GM21529 (cell line): ENCODE results near the gene F2R.
A peak's percentile ranks its signal among the peaks of the same experiment; 100 is the strongest.
"Not testable (repeated sequence)": the region's sequence is repeated elsewhere in the genome, so short reads cannot be mapped to it uniquely, and the experiment has no call there.

Experiments
- ATAC-seq: cut with Tn5 transposase; IDR thresholded peaks from one replicate; pipeline ENCODE4 v1.9.1; 2021; ENCODE audit not compliant: unreplicated experiment

The F2R gene

DNA sequence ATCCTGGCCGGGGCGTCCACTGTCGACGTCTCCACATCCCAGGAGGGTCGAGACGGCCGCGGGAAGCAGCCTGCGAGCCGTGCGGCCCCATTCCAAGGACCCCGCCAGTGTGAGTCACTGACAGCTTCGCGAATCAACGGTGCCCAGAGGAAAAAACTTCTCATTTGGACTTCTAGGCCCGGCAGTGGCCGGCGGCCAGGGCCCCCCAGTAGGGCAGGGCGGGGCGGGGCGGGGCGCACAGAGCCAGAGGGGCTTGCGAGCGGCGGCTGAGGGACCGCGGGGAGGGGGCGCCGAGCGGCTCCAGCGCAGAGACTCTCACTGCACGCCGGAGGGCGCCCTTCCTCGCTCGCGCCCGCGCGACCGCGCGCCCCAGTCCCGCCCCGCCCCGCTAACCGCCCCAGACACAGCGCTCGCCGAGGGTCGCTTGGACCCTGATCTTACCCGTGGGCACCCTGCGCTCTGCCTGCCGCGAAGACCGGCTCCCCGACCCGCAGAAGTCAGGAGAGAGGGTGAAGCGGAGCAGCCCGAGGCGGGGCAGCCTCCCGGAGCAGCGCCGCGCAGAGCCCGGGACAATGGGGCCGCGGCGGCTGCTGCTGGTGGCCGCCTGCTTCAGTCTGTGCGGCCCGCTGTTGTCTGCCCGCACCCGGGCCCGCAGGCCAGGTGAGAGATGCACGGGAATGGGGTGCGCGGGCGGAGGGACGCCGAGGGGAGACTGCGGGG is at the start of gene F2R:
TSS of gene F2R (plus strand) at position 391 of the 720 bp plus-strand sequence. CDS start at position 573, 182 bp downstream.
- peak; percentile 71 for ATAC-seq

DNA sequence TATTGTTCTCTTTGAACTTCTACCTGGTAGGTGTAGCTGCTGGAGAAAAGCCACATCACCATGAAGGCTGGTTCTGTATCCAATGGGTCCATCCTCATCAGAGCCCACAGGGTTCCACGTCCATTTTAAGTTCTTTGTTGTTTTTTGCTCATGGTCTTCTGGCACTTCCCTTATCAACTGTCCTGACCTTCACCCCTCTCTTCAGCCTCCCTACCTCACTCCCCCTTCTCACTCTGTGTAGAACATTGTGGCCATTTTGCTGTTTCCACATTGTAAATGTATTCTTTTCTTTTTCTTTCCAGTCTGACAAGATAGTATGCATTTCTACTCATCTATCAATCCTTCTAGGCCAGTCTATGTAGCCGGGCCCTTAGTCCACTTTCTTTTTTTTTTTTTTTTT is 48.4 kb upstream of the F2R start:
- no peak for ATAC-seq

DNA sequence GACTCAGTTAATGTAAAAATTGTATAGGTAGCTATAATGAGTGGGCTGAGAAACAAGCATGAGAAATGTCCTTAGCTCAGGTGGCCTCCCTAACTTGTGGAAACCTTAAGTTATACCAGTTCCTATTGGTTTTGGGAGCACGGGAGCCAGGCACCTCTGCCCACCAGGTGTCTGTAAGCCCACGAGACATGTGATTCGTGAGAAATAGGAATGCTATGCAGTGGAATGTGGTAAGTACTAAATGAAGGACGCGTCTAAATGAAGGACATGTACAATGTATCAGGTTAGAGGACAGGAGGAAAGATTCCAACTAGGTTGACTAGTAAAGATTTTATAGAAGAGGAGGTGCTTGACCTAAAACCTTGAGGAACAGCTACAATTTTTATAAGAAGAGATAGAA is 46.7 kb upstream of the F2R start:
- no peak for ATAC-seq

- no peak for ATAC-seq
Observed at GRCh38 chr5:76670508-76670907, 45.4 kb upstream of the F2R start.

- no peak for ATAC-seq
Observed at GRCh38 chr5:76672242-76672641, 43.7 kb upstream of the F2R start.

- ATAC-seq = no peak
Observed at GRCh38 chr5:76673125-76673524, 42.8 kb upstream of the F2R start.

DNA sequence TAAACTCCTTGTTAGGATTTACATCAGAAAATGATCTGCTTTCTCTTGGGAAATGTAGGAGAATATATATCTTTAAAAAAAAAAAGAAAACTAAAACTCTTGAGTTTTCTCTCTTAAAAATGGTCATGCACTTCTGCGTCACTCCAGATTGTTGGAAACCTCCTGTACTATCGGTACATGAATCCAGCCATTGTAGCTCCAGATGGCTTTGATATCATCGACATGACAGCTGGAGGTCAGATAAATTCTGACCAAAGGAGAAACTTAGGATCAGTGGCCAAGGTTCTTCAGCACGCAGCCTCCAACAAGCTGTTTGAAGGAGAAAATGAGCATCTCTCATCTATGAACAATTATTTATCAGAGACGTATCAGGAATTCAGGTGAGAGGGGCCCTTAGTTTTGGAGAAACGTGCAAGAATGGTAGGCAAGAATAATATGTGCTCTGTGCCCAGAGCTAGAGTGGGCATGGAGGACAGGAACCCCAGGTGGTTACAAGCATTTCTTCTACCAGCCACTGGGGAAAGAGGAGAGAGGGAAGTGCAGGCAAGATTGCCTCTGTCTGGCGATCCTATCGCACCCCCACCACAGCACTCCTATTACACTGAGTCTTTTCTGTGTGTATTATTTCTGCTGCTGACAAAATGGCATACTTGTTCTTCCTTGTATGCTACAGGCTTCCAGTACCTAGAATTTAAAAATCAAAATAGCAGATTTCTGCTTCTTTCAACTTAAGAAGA is 41.4 kb upstream of the F2R start:
- ATAC-seq = no peak

DNA sequence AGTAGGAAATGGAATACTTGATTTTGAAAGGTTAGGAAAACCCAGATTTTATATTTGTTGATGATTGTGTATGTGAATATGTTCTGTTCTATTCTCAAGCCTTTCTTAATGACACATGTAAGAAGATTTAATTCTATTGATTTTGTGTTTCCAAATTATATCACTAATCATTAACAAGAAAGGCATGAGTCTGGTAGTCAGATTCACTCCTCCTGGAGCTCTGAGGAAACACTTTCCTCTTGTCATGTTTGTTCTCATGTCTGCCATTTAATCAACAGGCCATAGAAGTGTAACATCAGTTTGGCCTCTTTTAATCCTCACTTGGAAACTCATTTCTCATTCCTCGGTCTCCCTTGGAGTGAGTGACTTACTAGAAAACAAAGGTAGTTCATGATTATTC is 40.6 kb upstream of the F2R start:
- ATAC-seq = no peak

- no peak for ATAC-seq
Observed at GRCh38 chr5:76677849-76678472, 38.0 kb upstream of the F2R start.

DNA sequence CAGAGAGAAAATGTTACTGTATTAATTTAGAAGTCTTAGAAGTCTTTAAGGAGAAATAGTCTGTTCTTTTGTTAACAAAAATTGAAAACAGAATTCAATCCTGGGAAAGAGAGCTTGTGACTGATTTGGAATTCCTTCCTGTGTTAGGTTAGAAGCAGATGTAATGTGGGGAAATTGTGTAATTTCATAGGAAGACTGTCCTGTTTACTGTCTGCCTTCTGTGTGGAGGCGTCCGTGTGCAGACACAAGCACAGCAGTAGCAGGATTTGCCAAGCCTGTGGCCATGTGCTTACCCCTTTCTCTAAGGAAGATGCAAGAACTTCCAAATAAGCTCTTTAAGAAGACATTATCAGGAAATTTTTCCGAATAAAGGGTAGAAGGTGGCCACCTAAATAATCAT is 36.7 kb upstream of the F2R start:
- ATAC-seq = no peak

GRCh38 chr5:76680826-76681225 is 35.1 kb upstream of the F2R start:
- ATAC-seq = not testable (repeated sequence)

GRCh38 chr5:76681287-76681686 is 34.6 kb upstream of the F2R start:
- ATAC-seq = no peak

DNA sequence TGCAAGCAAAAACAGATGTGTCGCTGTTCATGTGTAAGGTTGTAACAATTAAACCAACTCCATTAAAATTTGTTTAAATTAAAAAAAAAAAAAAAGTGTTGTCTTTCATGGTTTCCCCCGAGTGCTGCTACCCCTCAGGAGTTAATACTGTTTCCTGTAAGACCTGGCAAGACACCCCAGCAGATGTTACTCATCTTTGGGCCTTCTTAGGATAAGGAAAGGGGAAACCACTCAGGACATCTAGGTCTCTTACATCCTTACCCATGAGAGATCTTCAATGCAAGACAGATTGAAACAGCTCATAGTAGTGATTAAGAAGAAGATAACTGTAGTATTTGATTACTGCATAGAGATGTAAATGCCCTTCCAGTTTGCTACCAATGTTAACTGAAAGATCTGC is 33.5 kb upstream of the F2R start:
- ATAC-seq = no peak

- no peak for ATAC-seq
Observed at GRCh38 chr5:76683816-76684731, 31.9 kb upstream of the F2R start.

- no peak for ATAC-seq
Observed at GRCh38 chr5:76684756-76685519, 31.0 kb upstream of the F2R start.

DNA sequence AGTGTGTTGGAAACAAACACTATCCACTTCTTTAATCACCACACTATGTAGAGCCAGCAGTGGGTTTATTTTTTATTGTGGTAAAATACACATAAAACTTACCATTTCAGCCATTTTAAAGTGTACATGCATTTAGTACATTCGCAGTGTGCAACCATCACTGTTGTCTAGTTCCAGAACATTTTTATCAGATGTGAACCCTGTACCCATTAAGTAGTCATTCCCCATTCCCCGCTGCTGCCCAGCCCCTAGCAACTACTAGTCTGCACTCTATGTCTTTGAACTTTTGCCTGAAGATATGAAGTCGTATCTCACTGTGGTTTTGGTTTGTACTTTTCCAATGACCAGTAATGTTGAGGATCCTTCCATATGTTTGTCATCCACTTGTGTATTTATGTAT is 30.2 kb upstream of the F2R start:
- no peak for ATAC-seq

DNA sequence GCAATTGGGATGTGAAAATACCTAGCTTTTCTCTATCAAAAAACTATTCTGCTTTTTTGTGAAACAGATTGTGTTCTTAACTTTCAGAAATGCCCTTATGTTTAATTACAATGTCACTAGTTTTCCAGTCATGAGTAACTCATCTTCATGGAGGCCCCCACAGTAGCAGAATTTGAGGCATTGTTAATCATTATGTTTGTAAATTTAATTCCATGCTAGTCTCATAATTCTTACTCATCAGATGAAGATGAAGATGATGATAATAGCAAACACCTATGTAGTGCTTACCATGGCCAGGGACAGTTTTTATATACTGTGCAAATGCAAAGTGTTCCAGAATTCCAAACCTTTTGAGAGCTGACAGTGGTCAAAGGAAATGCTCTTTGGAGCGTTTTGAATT is 27.7 kb upstream of the F2R start:
- ATAC-seq = no peak

DNA sequence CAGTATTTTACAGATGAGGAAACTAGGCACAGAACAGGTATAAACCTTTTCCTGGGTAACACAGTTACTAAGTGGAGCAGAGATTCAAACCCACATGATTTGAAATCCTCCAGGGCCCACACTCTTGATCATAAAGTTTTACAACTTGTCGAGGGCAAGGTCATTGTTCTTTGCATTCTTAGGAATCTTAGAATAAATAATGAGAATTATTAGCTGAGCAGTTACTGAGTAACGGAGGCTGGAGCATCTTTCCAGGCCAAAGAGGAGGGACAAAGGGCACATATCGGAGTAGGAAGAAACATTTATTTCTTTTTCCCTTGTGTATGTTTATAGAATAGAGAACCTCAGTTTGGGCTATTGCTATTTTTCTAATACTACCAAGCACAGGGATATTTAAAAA is 27.1 kb upstream of the F2R start:
- no peak for ATAC-seq

GRCh38 chr5:76689321-76690036 is 26.4 kb upstream of the F2R start:
- no peak for ATAC-seq
